ENCODE data around the gene GRAMD1A.

GRAMD1A gene

GRCh38 chr19:34961775-34962686, 38.1 kb upstream of the GRAMD1A start:
- Histone ChIP-seq H3K79me2 (ENCODE audit: control insufficient read depth, low read length) (peaks cover 28% of the 10 kb centered on the region), H3K27ac (ENCODE audit: low read depth, low read length) (peak overlapping the region; percentile 51), H4K20me1 (ENCODE audit: control insufficient read depth, insufficient read depth, low read depth, low read length) (no peaks in the 10 kb centered on the region), H3K4me3 (ENCODE audit: low read length) (peak overlapping the region; percentile 92), H3K27me3 (ENCODE audit: control insufficient read depth, low read length) (no peaks in the 10 kb centered on the region), H3K9me3 (ENCODE audit: control insufficient read depth, insufficient read depth, low read length) (peaks cover 43% of the 10 kb centered on the region), H3K4me1 (ENCODE audit: control insufficient read depth, low read length) (peaks cover 19% of the 10 kb centered on the region), H3K4me2 (ENCODE audit: low read length) (peak overlapping the region; percentile 99), H3F3A (ENCODE audit: control insufficient read depth, insufficient read depth) (peaks cover 2% of the 10 kb centered on the region; the same call in 1 of the 2 replicates), H3K9me2 (replicated peaks; ENCODE audit: control insufficient read depth, low read length) (no peaks in the 10 kb centered on the region), H3K36me3 (ENCODE audit: control insufficient read depth, low read length) (peaks cover 45% of the 10 kb centered on the region)
- TF ChIP-seq EZH2phosphoT487 (IDR thresholded peaks at IDR 0.05; ENCODE audit: borderline replicate concordance, low read length) (no peak), CTCF (IDR thresholded peaks at IDR 0.05; ENCODE audit: low read depth, low read length, poor library complexity, severe bottlenecking) (no peak)

GRCh38 chr19:34962687-34963572, 37.2 kb upstream of the GRAMD1A start:
- Histone ChIP-seq H3K36me3 (ENCODE audit: control insufficient read depth, low read length) (peaks cover 36% of the 10 kb centered on the region), H3K27ac (ENCODE audit: low read depth, low read length) (peak overlapping the region; percentile 51), H3K4me1 (ENCODE audit: control insufficient read depth, low read length) (peaks cover 19% of the 10 kb centered on the region), H3K79me2 (ENCODE audit: control insufficient read depth, low read length) (peaks cover 28% of the 10 kb centered on the region), H3K9me2 (replicated peaks; ENCODE audit: control insufficient read depth, low read length) (no peaks in the 10 kb centered on the region), H3K4me3 (ENCODE audit: low read length) (peak overlapping the region; percentile 92), H3K27me3 (ENCODE audit: control insufficient read depth, low read length) (no peaks in the 10 kb centered on the region), H3K4me2 (ENCODE audit: low read length) (peak overlapping the region; percentile 99), H3F3A (ENCODE audit: control insufficient read depth, insufficient read depth) (peaks cover 2% of the 10 kb centered on the region; the same call in 1 of the 2 replicates), H3K9me3 (ENCODE audit: control insufficient read depth, insufficient read depth, low read length) (peaks cover 44% of the 10 kb centered on the region), H4K20me1 (ENCODE audit: control insufficient read depth, insufficient read depth, low read depth, low read length) (no peaks in the 10 kb centered on the region)
- TF ChIP-seq EZH2phosphoT487 (IDR thresholded peaks at IDR 0.05; ENCODE audit: borderline replicate concordance, low read length) (no peak), CTCF (IDR thresholded peaks at IDR 0.05; ENCODE audit: low read depth, low read length, poor library complexity, severe bottlenecking) (no peak)

- H3K9me3 ChIP-seq (ENCODE audit: control insufficient read depth, insufficient read depth, low read length): peaks cover 43% of the 10 kb centered on the region
- H3K27me3 ChIP-seq (ENCODE audit: control insufficient read depth, low read length): no peaks in the 10 kb centered on the region
- no peak within 1 kb of the TSS for H3K27ac ChIP-seq (ENCODE audit: low read depth, low read length)
- H4K20me1 ChIP-seq (ENCODE audit: control insufficient read depth, insufficient read depth, low read depth, low read length): no peaks in the 10 kb centered on the region
- peaks cover 28% of the 10 kb centered on the region for H3K36me3 ChIP-seq (ENCODE audit: control insufficient read depth, low read length)
- H3K4me1 ChIP-seq (ENCODE audit: control insufficient read depth, low read length): peaks cover 19% of the 10 kb centered on the region
- peaks cover 2% of the 10 kb centered on the region; the same call in 1 of the 2 replicates for H3F3A ChIP-seq (ENCODE audit: control insufficient read depth, insufficient read depth)
- peak within 1 kb of the TSS; percentile 99 for H3K4me2 ChIP-seq (ENCODE audit: low read length)
- TF ChIP-seq CTCF (IDR thresholded peaks at IDR 0.05; ENCODE audit: low read depth, low read length, poor library complexity, severe bottlenecking): no peak
- TF ChIP-seq EZH2phosphoT487 (IDR thresholded peaks at IDR 0.05; ENCODE audit: borderline replicate concordance, low read length): no peak
- H3K79me2 ChIP-seq (ENCODE audit: control insufficient read depth, low read length): peaks cover 28% of the 10 kb centered on the region
- H3K4me3 ChIP-seq (ENCODE audit: low read length): peak within 1 kb of the TSS; percentile 92
- no peaks in the 10 kb centered on the region for H3K9me2 ChIP-seq (replicated peaks; ENCODE audit: control insufficient read depth, low read length)
These were observed 36.3 kb upstream of the GRAMD1A start, which contains the start of gene ZNF792 for GRCh38 chr19:34963573-34964406. Gene ZNF792 (minus strand): TSS chr19:34964229. CDS start chr19:34963662, 567 bp downstream.
